Karpas-422 (cell line): Measurements from ENCODE around the gene ITGB3BP. TPM values are rescaled to one million over a fixed set of nuclear protein-coding genes. Genes with fewer than 3 reads are reported as not detected.

Experiments
- DNase-seq: peaks from one replicate; pipeline ENCODE4 v3.0.0-alpha.2; 2015
- H2AFZ ChIP-seq: fragments of 200-600 bp; sonication (generic); 2 replicates; pipeline ENCODE4 v1.6.1; 2014; ENCODE audit warnings: antibody characterized with exemption, low read length, mixed read lengths
- H3K27ac ChIP-seq: fragments of 200-600 bp; sonication (generic); 2 replicates; pipeline ENCODE4 v1.5.1; 2014; ENCODE audit warnings: mild to moderate bottlenecking, low read length, moderate library complexity
- H3K27me3 ChIP-seq: fragments of 200-600 bp; sonication (generic); 2 replicates; pipeline ENCODE4 v1.6.1; 2014; ENCODE audit warnings: low read length, mixed read lengths
- H3K36me3 ChIP-seq: fragments of 200-600 bp; sonication (generic); 2 replicates; pipeline ENCODE4 v1.6.1; 2014; ENCODE audit warnings: low read length, mixed read lengths; ENCODE audit not compliant: insufficient read depth
- H3K4me1 ChIP-seq: fragments of 200-600 bp; sonication (generic); 2 replicates; pipeline ENCODE4 v1.6.1; 2014; ENCODE audit warnings: mild to moderate bottlenecking, low read length, mixed read lengths
- H3K4me2 ChIP-seq: fragments of 200-600 bp; sonication (generic); 2 replicates; pipeline ENCODE4 v1.6.1; 2014; ENCODE audit warnings: low read length, low read depth, mild to moderate bottlenecking; ENCODE audit not compliant: poor library complexity, severe bottlenecking
- H3K4me3 ChIP-seq: fragments of 200-600 bp; sonication (generic); 2 replicates; pipeline ENCODE4 v1.5.1; 2014; ENCODE audit warnings: mild to moderate bottlenecking, antibody characterized with exemption, low read length, mixed read lengths
- H3K79me2 ChIP-seq: fragments of 200-600 bp; sonication (generic); 2 replicates; pipeline ENCODE4 v1.6.1; 2014; ENCODE audit warnings: mild to moderate bottlenecking, low read length, mixed read lengths
- H3K9ac ChIP-seq: fragments of 200-600 bp; sonication (generic); 2 replicates; pipeline ENCODE4 v1.6.0; 2014; ENCODE audit warnings: low read length
- H3K9me2 ChIP-seq: fragments of 200-600 bp; sonication (generic), shearing (Covaris generic); replicated peaks from 2 replicates; pipeline ENCODE4 v1.6.0; 2014; ENCODE audit warnings: mild to moderate bottlenecking, low read length, moderate library complexity; ENCODE audit not compliant: insufficient read depth
- H3K9me3 ChIP-seq: fragments of 300-700, 200-600 bp; sonication (generic); 2 replicates; pipeline ENCODE4 v1.6.1; 2014; ENCODE audit warnings: low read length, mixed read lengths
- H4K20me1 ChIP-seq: fragments of 200-600 bp; sonication (generic); 2 replicates; pipeline ENCODE4 v1.6.1; 2014; ENCODE audit warnings: mild to moderate bottlenecking, antibody characterized with exemption, low read length, low read depth; ENCODE audit not compliant: insufficient read depth
- small RNA-seq: library from RNA; depleted of rRNA; stranded (forward); fragments of <200 nt; gene quantifications from one replicate; pipeline ENCODE3, GENCODE V24; 2014
- total RNA-seq: library from RNA; depleted of rRNA; stranded (reverse); fragments of >200 nt; shearing (Covaris generic); gene quantifications from 2 replicates; pipeline ENCODE4 v1.2.3, GENCODE V29; 2014; ENCODE audit warnings: low replicate concordance; rRNA removed

Gene ITGB3BP
- total RNA-seq, 1 experiment from 2014 or later = 104 TPM

- peaks cover 39% of the 10 kb centered on the region for H3K36me3 ChIP-seq
- no peak for DNase-seq
Observed at GRCh38 chr1:63401945-63402344, 121.1 kb downstream of the ITGB3BP start.

More at GRCh38 chr1:63401945-63402344, 121.1 kb downstream of the ITGB3BP start:
- Histone ChIP-seq H3K4me1 (peaks cover 7% of the 10 kb centered on the region), H2AFZ (no peak overlapping the region), H3K4me3 (no peak overlapping the region), H3K9me3 (no peaks in the 10 kb centered on the region), H3K9ac (no peak overlapping the region), H3K27ac (no peak overlapping the region), H3K79me2 (peaks cover 33% of the 10 kb centered on the region), H3K4me2 (no peak overlapping the region), H4K20me1 (no peaks in the 10 kb centered on the region), H3K27me3 (no peaks in the 10 kb centered on the region), H3K9me2 (no peaks in the 10 kb centered on the region)

Small RNAs within 50 kb of the gene (small RNA-seq; reads per million reads assigned to genes)
- gene RF02105 (not detected), gene RF02106 (not detected), gene RF02107 (not detected), gene RF02108 (not detected), gene RF02109 (not detected), gene RF02110 (not detected), gene RN7SL488P (not detected), gene RNU7-123P (not detected)

Other genes starting within 250 kb of the ITGB3BP start
- gene FOXD3, start 200.7 kb downstream of the ITGB3BP start, total RNA-seq = not detected in 2 replicates
- 37.7 and 101 TPM in 2 replicates for gene ALG6, start 155.6 kb downstream of the ITGB3BP start, total RNA-seq
- gene EFCAB7, start 300 bp upstream of the ITGB3BP start, total RNA-seq = 10.9 and 20.0 TPM in 2 replicates
- gene PGM1, start 70.2 kb upstream of the ITGB3BP start, total RNA-seq = 67.1 and 89.0 TPM in 2 replicates